RWPE2 (cell line): Measurements from ENCODE around the gene FADS3.

Experiments used
- ATAC-seq: fragments of 200-7000 bp; cut with Tn5 transposase; 3 replicates; pipeline ENCODE4 v1.9.1; 2021; ENCODE audit warnings: low read depth
- DNase-seq: peaks from one replicate; pipeline ENCODE4 v3.0.0-alpha.2; 2020; ENCODE audit warnings: low spot score
- H3K27ac ChIP-seq: fragments of 450-650 bp; 2 replicates; pipeline ENCODE4 v1.5.1; 2017; ENCODE audit warnings: mild to moderate bottlenecking; ENCODE audit not compliant: poor library complexity, severe bottlenecking
- H3K27me3 ChIP-seq: fragments of 250-450 bp; sonication (Bioruptor Pico); 2 replicates; pipeline ENCODE4 v1.5.1; 2021; ENCODE audit warnings: mild to moderate bottlenecking, moderate library complexity; ENCODE audit not compliant: insufficient read depth, poor library complexity, severe bottlenecking
- H3K36me3 ChIP-seq: fragments of 250-450 bp; sonication (Bioruptor Pico); 2 replicates; pipeline ENCODE4 v1.5.1; 2020; ENCODE audit warnings: low read depth, mild to moderate bottlenecking, moderate library complexity
- H3K4me1 ChIP-seq: fragments of 250-450 bp; sonication (Bioruptor Pico); 2 replicates; pipeline ENCODE4 v1.5.1; 2021; ENCODE audit warnings: mild to moderate bottlenecking, moderate library complexity; ENCODE audit not compliant: insufficient read depth, poor library complexity, severe bottlenecking
- H3K4me3 ChIP-seq: fragments of 250-450 bp; sonication (Bioruptor Pico); 2 replicates; pipeline ENCODE4 v1.5.1; 2021; ENCODE audit warnings: mild to moderate bottlenecking, moderate library complexity; ENCODE audit not compliant: severe bottlenecking
- H3K9me3 ChIP-seq: fragments of 250-450 bp; sonication (Bioruptor Pico); 2 replicates; pipeline ENCODE4 v1.5.1; 2021; ENCODE audit warnings: mild to moderate bottlenecking, moderate library complexity; ENCODE audit not compliant: severe bottlenecking
- CTCF ChIP-seq: fragments of 450-650 bp; IDR thresholded peaks from one replicate; pipeline ENCODE4 v1.5.1; 2017; ENCODE audit warnings: mild to moderate bottlenecking, moderate library complexity; ENCODE audit not compliant: poor library complexity, severe bottlenecking

The FADS3 gene

GRCh38 chr11:61891331-61892084, at the start of gene FADS3:
TSS of gene FADS3 (minus strand) at chr11:61891545. CDS start at chr11:61891381, 164 bp downstream.
- ATAC-seq: peak; percentile 64
- H3K27ac ChIP-seq: peak within 1 kb of the TSS; percentile 84

GRCh38 chr11:61940466-61940865, 49.1 kb upstream of the FADS3 start:
- Histone ChIP-seq H3K27me3 (no peaks in the 10 kb centered on the region), H3K4me3 (no peak overlapping the region), H3K27ac (no peak overlapping the region), H3K9me3 (peaks cover 2% of the 10 kb centered on the region), H3K4me1 (no peaks in the 10 kb centered on the region), H3K36me3 (no peaks in the 10 kb centered on the region)
- no peak for TF ChIP-seq CTCF
- DNase-seq (no peak), ATAC-seq (no peak)

More at GRCh38 chr11:61891331-61892084, at the start of gene FADS3:
- Histone ChIP-seq H3K9me3 (no peaks in the 10 kb centered on the region), H3K27me3 (no peaks in the 10 kb centered on the region), H3K4me1 (peaks cover 20% of the 10 kb centered on the region), H3K4me3 (peak within 1 kb of the TSS; percentile 75), H3K36me3 (peaks cover 26% of the 10 kb centered on the region)
- no peak for TF ChIP-seq CTCF
- peak; percentile 82 for DNase-seq

- H3K27ac ChIP-seq: no peak overlapping the region
- H3K4me1 ChIP-seq: no peaks in the 10 kb centered on the region
- no peak for ATAC-seq
- no peaks in the 10 kb centered on the region for H3K36me3 ChIP-seq
- DNase-seq: no peak
- H3K4me3 ChIP-seq: no peak overlapping the region
- no peak for TF ChIP-seq CTCF
- H3K27me3 ChIP-seq: no peaks in the 10 kb centered on the region
- H3K9me3 ChIP-seq: peaks cover 2% of the 10 kb centered on the region
Measured at GRCh38 chr11:61935861-61936260, 44.5 kb upstream of the FADS3 start.

- no peaks in the 10 kb centered on the region for H3K27me3 ChIP-seq
- ATAC-seq (no peak), DNase-seq (no peak)
- no peak overlapping the region for H3K4me3 ChIP-seq
- H3K9me3 ChIP-seq: no peaks in the 10 kb centered on the region
- no peak overlapping the region for H3K27ac ChIP-seq
- no peaks in the 10 kb centered on the region for H3K4me1 ChIP-seq
- TF ChIP-seq CTCF: no peak
- H3K36me3 ChIP-seq: no peaks in the 10 kb centered on the region
Measured at GRCh38 chr11:61930933-61931332, 39.6 kb upstream of the FADS3 start.

- no peak for DNase-seq
- no peak for TF ChIP-seq CTCF
- H3K27me3 ChIP-seq: no peaks in the 10 kb centered on the region
- H3K27ac ChIP-seq: no peak overlapping the region
- ATAC-seq: no peak
- H3K36me3 ChIP-seq: no peaks in the 10 kb centered on the region
- H3K9me3 ChIP-seq: no peaks in the 10 kb centered on the region
- H3K4me3 ChIP-seq: no peak overlapping the region
- no peaks in the 10 kb centered on the region for H3K4me1 ChIP-seq
Measured at GRCh38 chr11:61928606-61929005, 37.3 kb upstream of the FADS3 start.
